Measurements from ENCODE around the gene DNAJC5G. TPM values are rescaled to one million over a fixed set of nuclear protein-coding genes. Genes with fewer than 3 reads are reported as not detected.

Gene DNAJC5G
- total RNA-seq, 1 donor from 2014 or later: not detected

DNA sequence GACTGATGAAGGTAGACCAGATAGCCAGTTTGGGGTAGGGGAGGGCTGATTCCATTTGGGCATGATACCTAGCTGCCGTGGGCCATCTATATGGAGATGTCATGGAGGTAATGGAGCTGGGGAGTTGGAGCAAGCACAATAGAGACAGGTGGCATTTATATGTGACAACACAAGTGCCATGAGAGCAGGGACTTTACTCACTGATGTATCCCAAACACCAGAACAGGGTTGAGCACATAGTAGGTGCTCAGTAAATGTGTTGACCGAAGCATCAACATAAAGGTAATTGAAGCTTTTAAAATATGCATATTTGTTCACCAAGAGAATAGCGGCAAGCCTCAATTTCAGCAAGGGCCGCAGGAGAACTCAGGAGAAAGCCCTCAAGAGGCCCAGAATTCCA, 27.3 kb upstream of the DNAJC5G start:
- no peaks in the 10 kb centered on the region for H3K9me3 Mint-ChIP-seq
- H3K4me3 Mint-ChIP-seq: no peak overlapping the region
- TF ChIP-seq, protein P1, sequence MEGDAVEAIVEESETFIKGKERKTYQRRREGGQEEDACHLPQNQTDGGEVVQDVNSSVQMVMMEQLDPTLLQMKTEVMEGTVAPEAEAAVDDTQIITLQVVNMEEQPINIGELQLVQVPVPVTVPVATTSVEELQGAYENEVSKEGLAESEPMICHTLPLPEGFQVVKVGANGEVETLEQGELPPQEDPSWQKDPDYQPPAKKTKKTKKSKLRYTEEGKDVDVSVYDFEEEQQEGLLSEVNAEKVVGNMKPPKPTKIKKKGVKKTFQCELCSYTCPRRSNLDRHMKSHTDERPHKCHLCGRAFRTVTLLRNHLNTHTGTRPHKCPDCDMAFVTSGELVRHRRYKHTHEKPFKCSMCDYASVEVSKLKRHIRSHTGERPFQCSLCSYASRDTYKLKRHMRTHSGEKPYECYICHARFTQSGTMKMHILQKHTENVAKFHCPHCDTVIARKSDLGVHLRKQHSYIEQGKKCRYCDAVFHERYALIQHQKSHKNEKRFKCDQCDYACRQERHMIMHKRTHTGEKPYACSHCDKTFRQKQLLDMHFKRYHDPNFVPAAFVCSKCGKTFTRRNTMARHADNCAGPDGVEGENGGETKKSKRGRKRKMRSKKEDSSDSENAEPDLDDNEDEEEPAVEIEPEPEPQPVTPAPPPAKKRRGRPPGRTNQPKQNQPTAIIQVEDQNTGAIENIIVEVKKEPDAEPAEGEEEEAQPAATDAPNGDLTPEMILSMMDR (conservative IDR thresholded peaks at IDR 0.05): no peak
- no peak overlapping the region for H3K27ac Mint-ChIP-seq (ENCODE audit: unreplicated experiment)
- peaks cover 10% of the 10 kb centered on the region for H3K27me3 Mint-ChIP-seq (ENCODE audit: low read depth)
- peaks cover 5% of the 10 kb centered on the region for H3K4me1 Mint-ChIP-seq
- H3K36me3 Mint-ChIP-seq (ENCODE audit: low read depth): no peaks in the 10 kb centered on the region
- no peak for DNase-seq (ENCODE audit: low read depth, low spot score)

GRCh38 chr2:27249159-27249890, 25.9 kb upstream of the DNAJC5G start:
- no peak for DNase-seq (ENCODE audit: low read depth, low spot score)
- no peaks in the 10 kb centered on the region for H3K9me3 Mint-ChIP-seq
- no peak overlapping the region for H3K4me3 Mint-ChIP-seq
- TF ChIP-seq, protein P1 (conservative IDR thresholded peaks at IDR 0.05): no peak
- no peaks in the 10 kb centered on the region for H3K36me3 Mint-ChIP-seq (ENCODE audit: low read depth)
- peak overlapping the region; percentile 27 for H3K27ac Mint-ChIP-seq (ENCODE audit: unreplicated experiment)
- peaks cover 6% of the 10 kb centered on the region for H3K4me1 Mint-ChIP-seq
- H3K27me3 Mint-ChIP-seq (ENCODE audit: low read depth): peaks cover 10% of the 10 kb centered on the region

- Mint-ChIP-seq H3K9me3 (no peaks in the 10 kb centered on the region), H3K4me3 (no peak overlapping the region), H3K27ac (ENCODE audit: unreplicated experiment) (no peak overlapping the region), H3K4me1 (peaks cover 8% of the 10 kb centered on the region), H3K36me3 (ENCODE audit: low read depth) (no peaks in the 10 kb centered on the region), H3K27me3 (ENCODE audit: low read depth) (peaks cover 16% of the 10 kb centered on the region)
- peak; percentile 70 for DNase-seq (ENCODE audit: low read depth, low spot score)
- TF ChIP-seq, protein P1 (conservative IDR thresholded peaks at IDR 0.05): peak; percentile 72
Measured at GRCh38 chr2:27249891-27250651, 25.2 kb upstream of the DNAJC5G start.

- no peak for DNase-seq (ENCODE audit: low read depth, low spot score)
- Mint-ChIP-seq H3K27ac (ENCODE audit: unreplicated experiment) (no peak overlapping the region), H3K4me3 (no peak overlapping the region), H3K4me1 (peaks cover 8% of the 10 kb centered on the region), H3K27me3 (ENCODE audit: low read depth) (peaks cover 22% of the 10 kb centered on the region), H3K36me3 (ENCODE audit: low read depth) (no peaks in the 10 kb centered on the region), H3K9me3 (no peaks in the 10 kb centered on the region)
- TF ChIP-seq, protein P1 (conservative IDR thresholded peaks at IDR 0.05): no peak
Measured at GRCh38 chr2:27250652-27251379, 24.4 kb upstream of the DNAJC5G start.

- Mint-ChIP-seq H3K9me3 (no peaks in the 10 kb centered on the region), H3K36me3 (ENCODE audit: low read depth) (no peaks in the 10 kb centered on the region), H3K27ac (ENCODE audit: unreplicated experiment) (no peak overlapping the region), H3K27me3 (ENCODE audit: low read depth) (peaks cover 31% of the 10 kb centered on the region), H3K4me1 (peaks cover 8% of the 10 kb centered on the region), H3K4me3 (no peak overlapping the region)
- TF ChIP-seq, protein P1 (conservative IDR thresholded peaks at IDR 0.05): no peak
- DNase-seq (ENCODE audit: low read depth, low spot score): no peak
Measured at GRCh38 chr2:27251766-27252165, 23.5 kb upstream of the DNAJC5G start.

All from neural crest cell (in vitro differentiated cells).